Neural progenitor cell (in vitro differentiated cells): Measurements from ENCODE around the gene CHD5.

Experiments used
- CTCF ChIP-seq: fragments of 200-600 bp; sonication (generic); IDR thresholded peaks from 2 replicates; pipeline ENCODE4 v1.5.1; 2017; ENCODE audit warnings: antibody characterized with exemption, mild to moderate bottlenecking
- EZH2 ChIP-seq: fragments of 200-600 bp; sonication (generic); IDR thresholded peaks from 2 replicates; pipeline ENCODE4 v1.6.1; 2017; ENCODE audit warnings: antibody characterized with exemption, mild to moderate bottlenecking, moderate library complexity
- EZH2phosphoT487 ChIP-seq: fragments of 200-600 bp; sonication (generic); IDR thresholded peaks from 2 replicates; pipeline ENCODE4 v1.6.1; 2017; ENCODE audit warnings: antibody characterized with exemption

- TF ChIP-seq CTCF: no peak
- TF ChIP-seq EZH2phosphoT487: no peak
- no peak for TF ChIP-seq EZH2
These were observed 7.6 kb downstream of the CHD5 start for GRCh38 chr1:6172549-6172948.
